ENCODE results near the gene DNM3.

DNA sequence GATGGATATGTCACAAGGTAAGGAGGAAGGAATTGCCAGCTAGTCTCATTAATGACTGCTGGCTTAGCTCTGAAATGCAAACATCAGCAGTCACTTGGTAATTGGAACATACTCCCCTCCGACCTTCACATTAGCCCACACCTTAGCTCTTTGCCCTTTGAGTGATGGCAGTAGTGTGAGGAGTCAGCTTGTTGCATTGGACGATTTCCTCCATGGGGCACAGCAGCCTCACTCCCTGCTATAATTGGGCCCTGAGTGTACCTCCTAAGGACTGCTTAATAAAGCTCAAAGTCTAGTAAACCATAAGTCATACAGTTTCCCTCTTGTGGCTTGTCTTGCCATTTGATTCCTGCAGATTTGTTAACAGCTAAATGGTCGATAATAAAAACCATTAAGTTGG is 40.4 kb upstream of the DNM3 start:
- TF ChIP-seq POLR2A (IDR thresholded peaks at IDR 0.05): no peak
- TF ChIP-seq, protein P1, sequence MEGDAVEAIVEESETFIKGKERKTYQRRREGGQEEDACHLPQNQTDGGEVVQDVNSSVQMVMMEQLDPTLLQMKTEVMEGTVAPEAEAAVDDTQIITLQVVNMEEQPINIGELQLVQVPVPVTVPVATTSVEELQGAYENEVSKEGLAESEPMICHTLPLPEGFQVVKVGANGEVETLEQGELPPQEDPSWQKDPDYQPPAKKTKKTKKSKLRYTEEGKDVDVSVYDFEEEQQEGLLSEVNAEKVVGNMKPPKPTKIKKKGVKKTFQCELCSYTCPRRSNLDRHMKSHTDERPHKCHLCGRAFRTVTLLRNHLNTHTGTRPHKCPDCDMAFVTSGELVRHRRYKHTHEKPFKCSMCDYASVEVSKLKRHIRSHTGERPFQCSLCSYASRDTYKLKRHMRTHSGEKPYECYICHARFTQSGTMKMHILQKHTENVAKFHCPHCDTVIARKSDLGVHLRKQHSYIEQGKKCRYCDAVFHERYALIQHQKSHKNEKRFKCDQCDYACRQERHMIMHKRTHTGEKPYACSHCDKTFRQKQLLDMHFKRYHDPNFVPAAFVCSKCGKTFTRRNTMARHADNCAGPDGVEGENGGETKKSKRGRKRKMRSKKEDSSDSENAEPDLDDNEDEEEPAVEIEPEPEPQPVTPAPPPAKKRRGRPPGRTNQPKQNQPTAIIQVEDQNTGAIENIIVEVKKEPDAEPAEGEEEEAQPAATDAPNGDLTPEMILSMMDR (IDR thresholded peaks at IDR 0.05): no peak

All from adrenal gland (tissue), 5 donors.